ENCODE measurements around the gene TCL1A. TPM values are rescaled to one million over a fixed set of nuclear protein-coding genes. Genes with fewer than 3 reads are reported as not detected.

The TCL1A gene
- total and polyA plus RNA-seq, 10 of the 15 experiments (the other 5 are each of a cell fraction or from before 2014, with no cell fraction given), result 5.9 to 283 (median 113) TPM

GRCh38 chr14:95725685-95726336 lies 11.9 kb upstream of the TCL1A start (continued):
- TF ChIP-seq HSF1 (IDR thresholded peaks at IDR 0.05; ENCODE audit: low read depth, low read length) (no peak), IRF3 (IDR thresholded peaks at IDR 0.05) (no peak), MTA3 (IDR thresholded peaks at IDR 0.05; ENCODE audit: borderline replicate concordance, low read length) (no peak; the same call in 1 of the 2 replicates), ZNF217 (IDR thresholded peaks at IDR 0.05) (no peak), PBX3 (IDR thresholded peaks at IDR 0.05; ENCODE audit: insufficient replicate concordance, low read depth, low read length) (no peak), NFYB (IDR thresholded peaks at IDR 0.05; ENCODE audit: insufficient read depth, low read depth, low read length) (no peak), ZNF622 (IDR thresholded peaks at IDR 0.05) (no peak), BRCA1 (IDR thresholded peaks at IDR 0.05; ENCODE audit: low read depth, low read length) (no peak), PAX5 (IDR thresholded peaks at IDR 0.05; ENCODE audit: borderline replicate concordance, low read depth, low read length) (peak; percentile 92; the same call in 1 of the 2 replicates), MYB (IDR thresholded peaks at IDR 0.05; ENCODE audit: borderline replicate concordance, low read depth, low read length) (no peak), CEBPZ (IDR thresholded peaks at IDR 0.05; ENCODE audit: low read depth, low read length) (no peak), ZNF592 (IDR thresholded peaks at IDR 0.05) (no peak), TCF12 (IDR thresholded peaks at IDR 0.05; ENCODE audit: low read depth, low read length) (peak; percentile 98), BHLHE40 (IDR thresholded peaks at IDR 0.05; ENCODE audit: borderline replicate concordance in 1 of 2, low read depth in 2 of 2, low read length in 1 of 2) (peak; percentile 81 to 83)

Data from GM12878 (cell line).